ENCODE results near the gene GRK7.

- TF ChIP-seq POLR2AphosphoS5 (IDR thresholded peaks at IDR 0.05) (no peak), CTCF (IDR thresholded peaks at IDR 0.05) (no peak), POLR2A (IDR thresholded peaks at IDR 0.05) (no peak), EP300 (IDR thresholded peaks at IDR 0.05) (no peak)
Observed at GRCh38 chr3:141728355-141728892, 34.8 kb upstream of the GRK7 start.

Measured in stomach (tissue), 4 donors.